SJCRH30 (cell line): ENCODE data around the gene CWC27. TPM values are rescaled to one million over a fixed set of nuclear protein-coding genes. Genes with fewer than 3 reads are reported as not detected.

ENCODE experiments used
- DNase-seq, 2 experiments: peaks; one replicate each; pipeline ENCODE4 v3.0.0-alpha.2; 2015 to 2020
- H3K27ac ChIP-seq: fragments of 250-450 bp; sonication (Bioruptor Pico); 2 replicates; pipeline ENCODE4 v1.5.1; 2020; ENCODE audit warnings: mild to moderate bottlenecking, moderate library complexity
- H3K27me3 ChIP-seq: fragments of 250-450 bp; sonication (Bioruptor Pico); 2 replicates; pipeline ENCODE4 v1.5.1; 2020; ENCODE audit warnings: mild to moderate bottlenecking, moderate library complexity
- H3K36me3 ChIP-seq: fragments of 250-450 bp; sonication (Bioruptor Pico); 2 replicates; pipeline ENCODE4 v1.5.1; 2020; ENCODE audit warnings: mild to moderate bottlenecking, moderate library complexity
- H3K4me1 ChIP-seq: fragments of 250-450 bp; sonication (Bioruptor Pico); 2 replicates; pipeline ENCODE4 v1.5.1; 2020; ENCODE audit warnings: mild to moderate bottlenecking, moderate library complexity
- H3K4me3 ChIP-seq: fragments of 250-450 bp; sonication (Bioruptor Pico); 2 replicates; pipeline ENCODE4 v1.5.1; 2020; ENCODE audit warnings: mild to moderate bottlenecking, moderate library complexity
- H3K9me3 ChIP-seq: fragments of 250-450 bp; sonication (Bioruptor Pico); replicated peaks from 2 replicates; pipeline ENCODE4 v1.5.1; 2020; ENCODE audit warnings: mild to moderate bottlenecking, moderate library complexity
- total RNA-seq: library from RNA; depleted of rRNA; stranded (reverse); fragments of >200 nt; shearing (Covaris generic); gene quantifications from 2 replicates; pipeline ENCODE4 v1.2.3, GENCODE V29; 2014

The CWC27 gene
- total RNA-seq, 1 experiment from 2014 or later = 31.1 TPM

GRCh38 chr5:64977779-64978178 lies 209.0 kb downstream of the CWC27 start:
- Histone ChIP-seq H3K27me3 (no peaks in the 10 kb centered on the region), H3K4me1 (no peaks in the 10 kb centered on the region), H3K27ac (no peak overlapping the region), H3K9me3 (no peaks in the 10 kb centered on the region), H3K36me3 (no peaks in the 10 kb centered on the region; the same call in 1 of the 2 replicates), H3K4me3 (no peak overlapping the region)
- DNase-seq = no peak

DNA sequence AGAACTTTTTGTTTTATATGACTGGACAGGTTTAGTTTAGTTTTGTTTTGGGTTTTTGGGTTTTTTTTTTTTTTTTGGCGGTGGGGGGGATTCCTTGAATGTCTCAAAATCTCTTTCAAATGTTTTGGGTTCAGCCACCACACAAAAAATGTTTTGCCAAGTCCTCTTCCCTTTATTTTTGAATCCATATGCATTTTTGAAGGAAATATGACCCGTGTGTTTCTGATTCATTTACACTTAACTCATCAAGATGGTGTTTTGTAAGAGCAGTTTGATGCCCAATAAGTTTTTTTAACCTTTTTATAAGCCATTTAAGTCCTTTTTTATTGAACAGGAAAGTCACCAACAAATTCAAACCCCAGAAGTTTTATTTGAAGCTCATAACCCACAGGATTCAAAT lies 209.8 kb downstream of the CWC27 start:
- DNase-seq = no peak

GRCh38 chr5:64979531-64979930 lies 210.8 kb downstream of the CWC27 start:
- no peaks in the 10 kb centered on the region for H3K27me3 ChIP-seq

More for the DNA sequence above, 209.8 kb downstream of the CWC27 start:
- Histone ChIP-seq H3K27ac (no peak overlapping the region), H3K36me3 (no peaks in the 10 kb centered on the region; the same call in 1 of the 2 replicates), H3K4me1 (no peaks in the 10 kb centered on the region), H3K4me3 (no peak overlapping the region), H3K27me3 (no peaks in the 10 kb centered on the region), H3K9me3 (no peaks in the 10 kb centered on the region)

GRCh38 chr5:64980176-64980575 lies 211.4 kb downstream of the CWC27 start:
- H3K4me3 ChIP-seq = no peak overlapping the region
- no peaks in the 10 kb centered on the region for H3K27me3 ChIP-seq
- H3K27ac ChIP-seq = no peak overlapping the region
- no peaks in the 10 kb centered on the region for H3K9me3 ChIP-seq
- no peaks in the 10 kb centered on the region for H3K4me1 ChIP-seq
- no peaks in the 10 kb centered on the region for H3K36me3 ChIP-seq
- no peak for DNase-seq

More at GRCh38 chr5:64979531-64979930, 210.8 kb downstream of the CWC27 start:
- no peaks in the 10 kb centered on the region for H3K36me3 ChIP-seq
- H3K9me3 ChIP-seq = no peaks in the 10 kb centered on the region
- H3K4me1 ChIP-seq = no peaks in the 10 kb centered on the region
- no peak overlapping the region for H3K27ac ChIP-seq
- DNase-seq = no peak
- H3K4me3 ChIP-seq = no peak overlapping the region

DNA sequence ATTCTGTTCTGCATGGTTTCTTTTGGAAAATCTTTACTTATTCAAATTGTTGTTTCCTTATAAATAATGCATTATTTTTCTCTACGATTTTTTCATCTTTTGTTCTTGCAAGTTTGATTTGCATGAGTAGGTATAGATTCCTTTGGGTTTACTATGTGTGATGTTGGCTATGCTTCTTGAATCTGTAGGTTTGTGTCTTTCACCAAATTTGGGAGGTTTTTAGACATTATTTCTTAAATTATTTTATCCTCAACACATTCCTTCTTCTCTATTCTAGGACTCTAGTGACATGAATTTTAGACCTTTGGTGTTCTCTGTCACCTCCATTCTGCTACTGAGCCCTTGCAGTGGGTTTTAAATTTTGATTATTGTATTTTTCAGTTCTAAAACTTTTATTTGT lies 219.0 kb downstream of the CWC27 start:
- Histone ChIP-seq H3K27me3 (no peaks in the 10 kb centered on the region), H3K27ac (no peak overlapping the region), H3K4me3 (no peak overlapping the region), H3K9me3 (no peaks in the 10 kb centered on the region), H3K36me3 (no peaks in the 10 kb centered on the region; the same call in 1 of the 2 replicates), H3K4me1 (no peaks in the 10 kb centered on the region)
- DNase-seq = no peak

- H3K27ac ChIP-seq = no peak overlapping the region
- DNase-seq = no peak
- H3K4me3 ChIP-seq = no peak overlapping the region
- no peaks in the 10 kb centered on the region for H3K4me1 ChIP-seq
- no peaks in the 10 kb centered on the region; the same call in 1 of the 2 replicates for H3K9me3 ChIP-seq
- H3K27me3 ChIP-seq = no peaks in the 10 kb centered on the region
- no peaks in the 10 kb centered on the region for H3K36me3 ChIP-seq
Measured at GRCh38 chr5:65009207-65009606, 240.5 kb downstream of the CWC27 start.

DNA sequence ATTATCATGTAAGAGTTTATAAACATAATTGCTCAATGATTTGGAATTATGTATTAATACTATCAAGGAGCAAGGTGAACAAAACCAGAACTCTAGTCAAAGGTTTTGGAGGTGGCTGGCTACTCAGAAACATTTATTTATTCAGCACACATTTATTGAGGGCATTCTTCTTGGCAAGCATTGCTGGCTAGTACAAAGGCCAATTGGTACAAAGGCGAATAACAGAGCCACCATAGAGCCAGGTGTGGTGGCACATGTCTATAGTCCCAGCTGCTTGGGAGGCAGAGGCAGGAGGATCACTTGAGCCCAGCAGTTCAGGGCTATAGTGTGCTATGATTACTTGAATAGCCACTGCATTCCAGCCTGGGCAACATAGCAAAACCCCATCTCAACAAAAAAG lies 242.1 kb downstream of the CWC27 start:
- no peaks in the 10 kb centered on the region for H3K27me3 ChIP-seq
- no peaks in the 10 kb centered on the region for H3K36me3 ChIP-seq
- no peaks in the 10 kb centered on the region; the same call in 1 of the 2 replicates for H3K9me3 ChIP-seq
- no peaks in the 10 kb centered on the region for H3K4me1 ChIP-seq
- H3K4me3 ChIP-seq = no peak overlapping the region
- H3K27ac ChIP-seq = no peak overlapping the region
- DNase-seq = no peak

DNA sequence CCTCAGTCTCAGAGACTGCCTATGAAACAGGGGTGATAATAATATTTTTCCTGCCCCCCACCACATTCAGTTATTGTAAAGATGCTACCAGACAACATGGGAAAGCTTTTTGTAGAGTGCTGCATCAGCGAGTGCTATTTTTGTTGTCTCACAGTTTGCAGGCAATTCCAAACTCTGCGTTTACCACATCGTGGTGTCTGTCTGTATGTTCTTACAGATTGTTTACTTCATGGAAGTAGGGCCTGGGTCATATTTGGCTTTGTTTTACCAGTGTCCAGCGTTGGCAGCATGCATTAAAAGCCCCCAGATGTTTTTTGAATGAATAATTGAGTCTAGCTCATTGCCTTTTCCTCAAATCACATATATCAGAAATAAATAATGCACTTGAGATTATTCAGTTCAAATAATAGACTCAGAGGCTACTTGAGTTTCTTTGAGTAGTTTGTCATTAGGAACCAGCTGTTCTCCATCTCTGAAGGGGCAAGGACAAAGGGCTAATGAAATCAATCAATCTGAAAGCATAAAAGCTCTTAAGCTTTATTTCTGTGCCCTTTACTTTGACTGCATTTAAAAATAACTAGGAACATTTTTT lies 243.7 kb downstream of the CWC27 start:
- Histone ChIP-seq H3K9me3 (no peaks in the 10 kb centered on the region), H3K27me3 (no peaks in the 10 kb centered on the region), H3K27ac (no peak overlapping the region), H3K4me1 (no peaks in the 10 kb centered on the region), H3K4me3 (no peak overlapping the region), H3K36me3 (no peaks in the 10 kb centered on the region)
- no peak for DNase-seq

DNA sequence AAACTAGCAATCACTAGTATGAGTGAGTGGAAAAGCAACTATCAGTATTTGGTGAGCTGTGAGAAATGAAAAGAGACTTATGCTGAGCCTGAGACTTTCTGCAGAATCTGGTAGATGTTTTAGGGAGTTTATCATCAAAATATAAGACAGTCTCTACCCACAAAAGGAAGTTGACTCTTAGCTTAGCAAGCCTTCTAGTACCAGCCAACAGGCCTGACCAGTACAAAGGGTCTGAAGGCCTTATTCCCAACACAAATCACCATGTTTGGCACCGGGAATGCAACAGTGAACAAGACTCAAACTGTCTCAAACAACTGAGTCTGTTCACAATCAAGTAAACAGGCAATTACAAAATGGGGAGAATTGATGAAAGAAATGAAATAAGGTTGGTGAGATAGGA lies 244.4 kb downstream of the CWC27 start:
- no peak for DNase-seq

GRCh38 chr5:65014769-65015168 lies 246.0 kb downstream of the CWC27 start:
- no peaks in the 10 kb centered on the region for H3K27me3 ChIP-seq
- H3K9me3 ChIP-seq = no peaks in the 10 kb centered on the region
- no peak overlapping the region for H3K27ac ChIP-seq
- no peak for DNase-seq
- H3K36me3 ChIP-seq = no peaks in the 10 kb centered on the region
- H3K4me1 ChIP-seq = no peaks in the 10 kb centered on the region
- no peak overlapping the region for H3K4me3 ChIP-seq

More for the DNA sequence above, 244.4 kb downstream of the CWC27 start:
- H3K4me3 ChIP-seq = no peak overlapping the region
- H3K9me3 ChIP-seq = no peaks in the 10 kb centered on the region
- no peak overlapping the region for H3K27ac ChIP-seq
- no peaks in the 10 kb centered on the region for H3K27me3 ChIP-seq
- no peaks in the 10 kb centered on the region for H3K4me1 ChIP-seq
- H3K36me3 ChIP-seq = no peaks in the 10 kb centered on the region

DNA sequence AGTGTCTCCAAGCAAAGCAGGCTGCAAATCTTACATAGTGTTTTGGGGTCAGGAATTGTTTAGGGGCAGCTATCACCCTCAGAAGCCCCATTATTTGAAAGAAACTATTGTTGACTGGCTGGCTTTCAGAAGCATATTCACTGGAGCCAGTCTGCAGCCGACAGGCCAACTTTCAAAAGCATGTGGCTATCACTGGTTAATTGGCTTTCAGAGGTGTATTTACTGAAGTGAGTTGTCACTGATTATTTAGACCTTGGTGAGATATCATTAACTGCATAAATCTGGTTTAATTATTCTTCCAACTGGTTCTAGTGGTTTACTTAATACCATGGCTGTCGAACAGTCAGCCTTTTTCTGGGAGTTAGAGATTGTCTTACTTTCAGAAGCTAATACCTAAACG lies 247.0 kb downstream of the CWC27 start:
- Histone ChIP-seq H3K9me3 (no peaks in the 10 kb centered on the region), H3K27me3 (no peaks in the 10 kb centered on the region), H3K36me3 (no peaks in the 10 kb centered on the region), H3K4me3 (no peak overlapping the region), H3K4me1 (no peaks in the 10 kb centered on the region), H3K27ac (no peak overlapping the region)
- no peak for DNase-seq

DNA sequence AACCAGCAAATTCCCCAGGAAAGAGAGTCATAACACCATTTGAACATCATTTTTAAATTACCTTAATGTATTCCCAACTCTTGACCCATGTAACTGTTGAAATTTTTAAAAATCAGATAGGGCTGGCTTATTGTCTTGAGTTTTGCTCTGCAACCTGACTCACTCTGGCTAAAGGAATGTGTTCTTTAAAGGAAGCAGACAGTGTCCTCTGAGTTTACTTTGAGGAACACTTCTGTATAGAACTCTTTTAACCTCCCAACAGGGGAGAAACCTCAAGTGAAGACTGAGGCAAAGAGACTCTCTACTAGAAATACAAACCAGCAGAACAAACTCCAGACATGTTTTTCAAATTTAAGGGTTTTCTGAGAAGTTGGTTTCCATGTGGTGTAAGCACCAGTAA lies 248.9 kb downstream of the CWC27 start:
- DNase-seq = no peak
- no peaks in the 10 kb centered on the region for H3K4me1 ChIP-seq
- H3K36me3 ChIP-seq = 0 out of 2 replicates have a peak, but pooled peaks cover 3% of the 10 kb centered on the region
- H3K27me3 ChIP-seq = no peaks in the 10 kb centered on the region
- H3K27ac ChIP-seq = no peak overlapping the region
- no peak overlapping the region for H3K4me3 ChIP-seq
- no peaks in the 10 kb centered on the region for H3K9me3 ChIP-seq

DNA sequence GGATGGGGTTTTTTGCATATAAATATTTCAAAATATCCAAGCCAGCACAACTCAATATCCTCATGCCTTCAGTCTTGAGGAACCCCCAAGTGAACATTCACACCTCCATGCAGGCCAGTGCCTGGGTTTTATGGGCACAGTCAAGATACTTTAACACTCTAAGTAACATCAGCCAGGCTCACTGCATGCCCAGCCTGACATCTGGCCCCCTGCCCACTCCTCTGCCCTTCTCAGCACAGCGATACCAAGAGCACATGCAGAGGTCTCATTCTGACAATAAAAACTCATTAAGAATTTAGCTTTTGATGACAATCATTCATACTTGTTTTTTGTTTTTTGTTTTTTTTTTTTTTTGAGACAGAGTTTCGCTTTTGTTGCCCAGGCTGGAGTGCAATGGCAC lies 250.0 kb downstream of the CWC27 start:
- no peaks in the 10 kb centered on the region for H3K27me3 ChIP-seq
- DNase-seq = no peak
- no peak overlapping the region for H3K4me3 ChIP-seq
- H3K4me1 ChIP-seq = no peaks in the 10 kb centered on the region
- H3K27ac ChIP-seq = no peak overlapping the region
- 0 out of 2 replicates have a peak, but pooled peaks cover 3% of the 10 kb centered on the region for H3K36me3 ChIP-seq
- no peaks in the 10 kb centered on the region for H3K9me3 ChIP-seq

DNA sequence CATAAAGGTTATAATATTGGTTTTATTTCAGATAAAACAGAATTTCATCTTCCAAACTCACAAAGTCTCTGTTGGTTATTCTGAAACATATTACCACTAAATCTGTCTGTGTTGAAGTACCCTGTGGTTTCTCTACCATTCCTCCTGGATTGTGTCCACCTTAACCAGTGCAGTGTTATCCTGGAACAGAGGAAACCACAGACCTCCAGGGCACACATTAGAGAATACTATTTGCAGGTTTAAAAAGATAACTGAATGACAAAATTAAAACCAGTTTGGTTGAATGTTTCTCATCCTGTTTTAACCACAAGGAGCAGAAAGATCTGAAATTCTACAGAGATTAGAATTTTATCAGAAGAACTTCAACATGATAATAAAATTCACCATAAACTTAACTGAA lies 251.8 kb downstream of the CWC27 start:
- Histone ChIP-seq H3K27ac (no peak overlapping the region), H3K27me3 (no peaks in the 10 kb centered on the region), H3K4me1 (no peaks in the 10 kb centered on the region), H3K9me3 (no peaks in the 10 kb centered on the region), H3K36me3 (0 out of 2 replicates have a peak, but pooled peaks cover 3% of the 10 kb centered on the region), H3K4me3 (no peak overlapping the region)
- DNase-seq = no peak

- Histone ChIP-seq H3K4me3 (no peak overlapping the region), H3K27me3 (no peaks in the 10 kb centered on the region), H3K4me1 (no peaks in the 10 kb centered on the region), H3K36me3 (0 out of 2 replicates have a peak, but pooled peaks cover 3% of the 10 kb centered on the region), H3K27ac (no peak overlapping the region), H3K9me3 (no peaks in the 10 kb centered on the region)
- no peak for DNase-seq
Measured at GRCh38 chr5:65021527-65022226, 252.9 kb downstream of the CWC27 start.
